GM13976 (cell line): Measurements from ENCODE around the gene NRSN2.

ENCODE experiments used
- DNase-seq: peaks from one replicate; pipeline ENCODE4 v3.0.0; 2012; ENCODE audit warnings: low spot score
- in situ Hi-C: fragments of 300-500 bp; cut with MboI; formaldehyde crosslinking; loops from one replicate; pipeline ENCODE4 v1.12.0; 2022; ENCODE audit warnings: low sequenced_read_pairs, mixed read lengths, inconsistent platforms; ENCODE audit not compliant: unreplicated experiment
- TF ChIP-seq, protein P1 (sequence below): IDR thresholded peaks from 2 replicates; pipeline ENCODE4 v1.5.1; 2012; ENCODE audit warnings: borderline replicate concordance, mild to moderate bottlenecking; ENCODE audit not compliant: insufficient read depth; ENCODE audit errors: extremely low read depth, missing control alignments, control extremely low read depth

Gene NRSN2

GRCh38 chr20:400128-400453 lies 53.2 kb downstream of the NRSN2 start:
- TF ChIP-seq, protein P1, sequence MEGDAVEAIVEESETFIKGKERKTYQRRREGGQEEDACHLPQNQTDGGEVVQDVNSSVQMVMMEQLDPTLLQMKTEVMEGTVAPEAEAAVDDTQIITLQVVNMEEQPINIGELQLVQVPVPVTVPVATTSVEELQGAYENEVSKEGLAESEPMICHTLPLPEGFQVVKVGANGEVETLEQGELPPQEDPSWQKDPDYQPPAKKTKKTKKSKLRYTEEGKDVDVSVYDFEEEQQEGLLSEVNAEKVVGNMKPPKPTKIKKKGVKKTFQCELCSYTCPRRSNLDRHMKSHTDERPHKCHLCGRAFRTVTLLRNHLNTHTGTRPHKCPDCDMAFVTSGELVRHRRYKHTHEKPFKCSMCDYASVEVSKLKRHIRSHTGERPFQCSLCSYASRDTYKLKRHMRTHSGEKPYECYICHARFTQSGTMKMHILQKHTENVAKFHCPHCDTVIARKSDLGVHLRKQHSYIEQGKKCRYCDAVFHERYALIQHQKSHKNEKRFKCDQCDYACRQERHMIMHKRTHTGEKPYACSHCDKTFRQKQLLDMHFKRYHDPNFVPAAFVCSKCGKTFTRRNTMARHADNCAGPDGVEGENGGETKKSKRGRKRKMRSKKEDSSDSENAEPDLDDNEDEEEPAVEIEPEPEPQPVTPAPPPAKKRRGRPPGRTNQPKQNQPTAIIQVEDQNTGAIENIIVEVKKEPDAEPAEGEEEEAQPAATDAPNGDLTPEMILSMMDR = no peak
- in situ Hi-C loops = no loop called here
- DNase-seq = no peak

DNA sequence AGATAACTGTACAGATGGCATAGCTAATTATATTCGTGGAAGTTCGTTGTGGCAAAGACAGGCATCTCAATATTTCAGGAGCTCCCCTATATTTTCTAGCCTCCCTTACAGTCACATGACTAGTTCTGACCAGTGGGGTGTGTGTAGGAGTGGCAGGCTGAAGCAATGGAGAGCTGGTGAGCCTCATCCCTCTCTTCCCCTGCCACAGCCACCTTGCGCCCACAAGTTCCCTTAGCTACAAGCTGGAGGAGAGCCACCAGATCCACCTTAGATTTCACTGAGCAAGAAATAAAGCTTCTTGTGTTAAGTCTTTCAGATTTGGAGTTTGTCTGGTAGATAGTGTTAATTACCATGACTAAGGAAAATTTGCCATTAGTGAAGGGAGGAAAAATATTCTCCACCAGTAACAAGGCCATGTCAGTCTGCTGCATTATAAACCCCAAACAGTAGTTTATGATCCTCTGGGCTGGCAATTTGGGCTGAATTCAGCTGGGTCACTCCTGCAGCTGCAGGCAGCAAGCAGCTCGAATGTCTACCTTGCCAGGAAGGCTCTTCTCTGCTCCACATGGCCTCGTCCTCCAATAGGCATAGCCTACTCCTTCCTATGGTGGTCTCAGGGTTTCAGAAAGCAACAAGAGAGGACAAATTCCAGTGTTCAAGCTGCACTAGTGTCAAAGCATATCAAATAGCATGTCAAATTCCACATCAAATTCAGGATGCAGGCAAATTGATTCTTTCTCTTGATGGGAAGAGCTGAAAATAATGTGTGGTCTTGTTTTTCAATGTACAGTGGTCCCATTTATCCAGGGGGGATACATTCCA lies 53.8 kb downstream of the NRSN2 start:
- no peak for DNase-seq
- TF ChIP-seq, protein P1 = no peak
- in situ Hi-C loops = no loop called here

- DNase-seq = no peak
- TF ChIP-seq, protein P1 = no peak
- in situ Hi-C loops = no loop called here
These were observed 55.0 kb downstream of the NRSN2 start for GRCh38 chr20:401682-402495.

DNA sequence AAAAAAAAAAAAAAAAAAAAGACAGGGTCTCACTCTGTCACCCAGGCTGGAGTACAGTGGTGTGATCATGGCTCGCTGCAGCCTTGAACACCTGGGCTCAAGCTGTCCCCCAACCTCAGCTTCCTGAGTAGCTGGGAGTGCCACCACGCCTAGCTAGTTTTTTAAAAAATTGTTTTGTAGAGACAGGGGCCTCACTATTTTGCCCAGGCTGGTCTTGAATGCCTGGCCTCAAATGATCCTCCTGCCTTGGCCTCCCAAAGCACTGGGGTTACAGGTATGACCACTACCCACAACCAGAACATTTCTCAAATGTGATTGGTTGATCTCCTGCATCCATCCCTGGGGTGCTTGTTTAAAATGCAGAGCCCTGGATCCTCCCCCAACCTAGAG lies 55.6 kb downstream of the NRSN2 start:
- no peak for DNase-seq
- in situ Hi-C loops = no loop called here
- TF ChIP-seq, protein P1 = no peak

DNA sequence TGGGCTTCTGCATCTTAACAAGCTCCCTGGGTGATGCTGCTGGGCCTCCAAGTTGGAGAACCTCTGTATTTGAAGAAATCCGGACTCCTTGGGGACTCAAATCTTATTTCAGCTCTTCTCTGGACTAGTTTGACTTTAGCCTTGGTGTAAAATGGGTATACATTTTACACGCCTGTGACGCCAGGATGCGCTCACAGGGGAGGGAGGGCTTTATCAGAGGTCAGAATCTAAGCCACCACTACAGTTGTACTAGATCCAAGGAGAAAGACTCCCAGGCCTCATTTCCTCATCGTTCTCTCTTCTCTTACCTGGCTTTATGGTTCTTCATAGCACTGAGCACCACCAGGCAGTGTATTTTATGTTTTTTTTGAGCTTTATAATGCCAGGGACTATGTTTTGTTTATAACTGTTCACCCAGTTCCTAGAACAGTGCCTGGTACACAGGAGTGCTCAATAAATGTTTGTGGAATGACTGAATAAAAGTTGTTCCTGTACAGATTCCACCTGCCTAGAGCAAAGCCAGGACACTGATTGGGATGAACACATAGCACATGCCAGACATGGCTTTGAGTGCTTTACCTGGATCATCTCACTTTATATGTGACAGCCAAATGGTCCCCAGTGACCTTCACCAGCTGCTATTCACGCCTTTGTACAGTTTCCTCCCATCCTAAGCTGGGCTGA lies 56.1 kb downstream of the NRSN2 start:
- DNase-seq = no peak
- in situ Hi-C loops = no loop called here
- TF ChIP-seq, protein P1 = no peak

DNA sequence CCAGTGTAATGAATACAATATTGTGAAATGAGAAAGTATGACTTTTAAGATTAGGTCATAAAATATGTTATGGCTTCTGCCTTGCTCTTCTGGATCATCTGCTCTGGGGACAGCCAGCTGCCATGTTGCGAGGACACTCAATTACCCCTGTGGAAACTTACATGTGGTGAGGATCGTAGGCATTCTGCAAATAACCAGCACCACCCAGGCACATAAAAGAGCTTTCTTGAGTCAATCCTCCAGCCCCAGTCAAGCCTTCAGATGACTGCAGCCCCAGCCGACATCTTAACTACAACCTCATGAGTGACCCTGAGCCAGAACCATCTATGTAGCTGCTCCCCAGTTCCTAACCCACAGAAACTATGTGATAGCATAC lies 56.7 kb downstream of the NRSN2 start:
- TF ChIP-seq, protein P1 = no peak
- in situ Hi-C loops = no loop called here
- DNase-seq = no peak
